Liver (tissue), 9 donors: ENCODE results near the gene TRIM26. TPM values are rescaled to one million over a fixed set of nuclear protein-coding genes. Genes with fewer than 3 reads are reported as not detected.

Source experiments
- DNase-seq: peaks from one replicate; pipeline ENCODE4 v3.0.0-alpha.2; 2017; ENCODE audit warnings: low spot score
- H3K27ac ChIP-seq, 2 donors: one replicate each; pipeline ENCODE4 v1.7.0; 2013; ENCODE audit warnings: inconsistent platforms in 2 of 2, low read length in 2 of 2, control low read depth in 1 of 2, low read depth in 1 of 2, mild to moderate bottlenecking in 1 of 2
- H3K27me3 ChIP-seq, 4 donors: one replicate each; pipeline versions ENCODE4 v1.6.1 to v1.7.0; 2013; ENCODE audit warnings: low read length in 3 of 4, inconsistent platforms in 1 of 4, mild to moderate bottlenecking in 1 of 4, moderate library complexity in 1 of 4; ENCODE audit not compliant: control insufficient read depth in 4 of 4, insufficient read depth in 4 of 4
- H3K36me3 ChIP-seq, 4 donors: one replicate each; pipeline versions ENCODE4 v1.6.1 to v1.7.0; 2013; ENCODE audit warnings: low read length in 3 of 4, mild to moderate bottlenecking in 3 of 4, low read depth in 1 of 4, moderate library complexity in 1 of 4; ENCODE audit not compliant: control insufficient read depth in 4 of 4, insufficient read depth in 3 of 4
- H3K4me1 ChIP-seq, 4 donors: one replicate each; pipeline versions ENCODE4 v1.6.1 to v1.7.0; 2013; ENCODE audit warnings: low read length in 3 of 4, mild to moderate bottlenecking in 3 of 4, moderate library complexity in 1 of 4; ENCODE audit not compliant: control insufficient read depth in 4 of 4, insufficient read depth in 4 of 4
- H3K4me3 ChIP-seq, 3 donors: one replicate each; pipeline versions ENCODE4 v1.6.1 to v1.7.0; 2013; ENCODE audit warnings: low read length in 3 of 3, control low read depth in 1 of 3, low read depth in 1 of 3, mild to moderate bottlenecking in 1 of 3
- H3K9ac ChIP-seq, 2 donors: one replicate each; pipeline ENCODE4 v1.7.0; 2013; ENCODE audit warnings: low read length in 2 of 2, mild to moderate bottlenecking in 2 of 2, moderate library complexity in 2 of 2, control low read depth in 1 of 2, low read depth in 1 of 2
- H3K9me3 ChIP-seq, 4 donors: one replicate each; pipeline versions ENCODE4 v1.6.1 to v1.7.0; 2013; ENCODE audit warnings: low read length in 3 of 4; ENCODE audit not compliant: control insufficient read depth in 4 of 4
- JUND ChIP-seq, 2 donors: IDR thresholded peaks; 2 replicates each; pipeline ENCODE4 v1.6.1; 2016; ENCODE audit warnings: antibody characterized with exemption in 2 of 2
- MAX ChIP-seq: IDR thresholded peaks from 2 replicates; pipeline ENCODE4 v1.6.1; 2016; ENCODE audit warnings: antibody characterized with exemption
- RAD21 ChIP-seq, 2 donors: IDR thresholded peaks; 2 replicates each; pipeline ENCODE4 v1.6.1; 2016; ENCODE audit warnings: antibody characterized with exemption in 2 of 2, mild to moderate bottlenecking in 2 of 2
- RXRA ChIP-seq, 2 donors: IDR thresholded peaks; 2 replicates each; pipeline ENCODE4 v1.6.1; 2017 to 2018; ENCODE audit warnings: antibody characterized with exemption in 2 of 2, mild to moderate bottlenecking in 1 of 2
- WGBS: extraction: QIAGEN DNeasy Blood & Tissue Kit; methylation state at CpG from one replicate; pipeline ENCODE4 v1.1.7; 2013; 5-methylcytosine and 5-hydroxymethylcytosine counted together
- polyA plus RNA-seq, 2 donors: library from polyadenylated mRNA; stranded (reverse) in 1 of 2; unstranded in 1 of 2; fragments of 200-250 nt in 1 of 2; fragments of >200 nt in 1 of 2; fragmentation: Nextera tagmentation in 1 of 2; extraction: Ambion mirVana in 1 of 2; gene quantifications; one replicate each; pipeline versions ENCODE4 v1.2.1 to v1.2.3, GENCODE V29; 2013 to 2015
- total RNA-seq, 2 donors: library from RNA; depleted of rRNA; stranded (reverse); fragments of >200 nt; gene quantifications; one replicate each; pipeline ENCODE4 v1.2.3, GENCODE V29; 2014
- TF ChIP-seq, protein P1 (sequence below): IDR thresholded peaks from 2 replicates; pipeline ENCODE4 v1.6.1; 2016; ENCODE audit warnings: antibody characterized with exemption
- TF ChIP-seq, protein P2 (sequence below): fragments of 150-350 bp; IDR thresholded peaks from 2 replicates; pipeline ENCODE4 v1.5.1; 2017; ENCODE audit warnings: improper control_type of control experiment, low read depth, low read length; ENCODE audit not compliant: missing input control
- TF ChIP-seq, protein P3 (sequence below): IDR thresholded peaks from 2 replicates; pipeline ENCODE4 v1.6.1; 2016; ENCODE audit warnings: antibody characterized with exemption, mild to moderate bottlenecking
- TF ChIP-seq, protein P4 (sequence below): IDR thresholded peaks from 2 replicates; pipeline ENCODE4 v1.6.1; 2016; ENCODE audit warnings: antibody characterized with exemption
- donor health status: healthy.
- donor health status: healthy.
- donor health status: healthy.
- donor health status: healthy.
- donor health status: healthy.

The TRIM26 gene
- total and polyA plus RNA-seq, 4 donors: 14.9 to 50.1 (median 23.9) TPM

DNA sequence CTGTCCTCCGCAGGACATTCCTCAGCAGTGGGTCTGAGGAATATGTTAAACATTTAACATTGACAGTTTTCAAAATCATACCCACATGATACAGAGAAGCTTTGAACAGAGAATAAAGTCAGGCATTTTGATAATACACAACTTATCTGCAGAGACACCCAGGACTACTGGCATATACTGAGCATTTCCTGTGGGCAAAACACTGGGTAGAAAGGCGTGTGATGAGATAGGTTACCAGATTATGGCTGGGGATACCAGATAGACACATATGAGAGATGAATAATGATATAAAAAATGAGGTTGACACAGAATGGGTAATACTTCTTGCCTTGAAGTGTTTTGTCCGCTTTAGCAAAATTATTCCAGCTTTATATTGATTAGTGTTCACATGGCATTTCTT lies 31.4 kb upstream of the TRIM26 start:
- no peaks in the 10 kb centered on the region for H3K36me3 ChIP-seq
- DNase-seq: no peak
- no peaks in the 10 kb centered on the region for H3K27me3 ChIP-seq
- TF ChIP-seq JUND (IDR thresholded peaks at IDR 0.05) (no peak), RXRA (IDR thresholded peaks at IDR 0.05) (no peak), MAX (no peak)
- TF ChIP-seq, protein P1, sequence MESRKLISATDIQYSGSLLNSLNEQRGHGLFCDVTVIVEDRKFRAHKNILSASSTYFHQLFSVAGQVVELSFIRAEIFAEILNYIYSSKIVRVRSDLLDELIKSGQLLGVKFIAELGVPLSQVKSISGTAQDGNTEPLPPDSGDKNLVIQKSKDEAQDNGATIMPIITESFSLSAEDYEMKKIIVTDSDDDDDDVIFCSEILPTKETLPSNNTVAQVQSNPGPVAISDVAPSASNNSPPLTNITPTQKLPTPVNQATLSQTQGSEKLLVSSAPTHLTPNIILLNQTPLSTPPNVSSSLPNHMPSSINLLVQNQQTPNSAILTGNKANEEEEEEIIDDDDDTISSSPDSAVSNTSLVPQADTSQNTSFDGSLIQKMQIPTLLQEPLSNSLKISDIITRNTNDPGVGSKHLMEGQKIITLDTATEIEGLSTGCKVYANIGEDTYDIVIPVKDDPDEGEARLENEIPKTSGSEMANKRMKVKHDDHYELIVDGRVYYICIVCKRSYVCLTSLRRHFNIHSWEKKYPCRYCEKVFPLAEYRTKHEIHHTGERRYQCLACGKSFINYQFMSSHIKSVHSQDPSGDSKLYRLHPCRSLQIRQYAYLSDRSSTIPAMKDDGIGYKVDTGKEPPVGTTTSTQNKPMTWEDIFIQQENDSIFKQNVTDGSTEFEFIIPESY: no peak
- TF ChIP-seq, protein P2, sequence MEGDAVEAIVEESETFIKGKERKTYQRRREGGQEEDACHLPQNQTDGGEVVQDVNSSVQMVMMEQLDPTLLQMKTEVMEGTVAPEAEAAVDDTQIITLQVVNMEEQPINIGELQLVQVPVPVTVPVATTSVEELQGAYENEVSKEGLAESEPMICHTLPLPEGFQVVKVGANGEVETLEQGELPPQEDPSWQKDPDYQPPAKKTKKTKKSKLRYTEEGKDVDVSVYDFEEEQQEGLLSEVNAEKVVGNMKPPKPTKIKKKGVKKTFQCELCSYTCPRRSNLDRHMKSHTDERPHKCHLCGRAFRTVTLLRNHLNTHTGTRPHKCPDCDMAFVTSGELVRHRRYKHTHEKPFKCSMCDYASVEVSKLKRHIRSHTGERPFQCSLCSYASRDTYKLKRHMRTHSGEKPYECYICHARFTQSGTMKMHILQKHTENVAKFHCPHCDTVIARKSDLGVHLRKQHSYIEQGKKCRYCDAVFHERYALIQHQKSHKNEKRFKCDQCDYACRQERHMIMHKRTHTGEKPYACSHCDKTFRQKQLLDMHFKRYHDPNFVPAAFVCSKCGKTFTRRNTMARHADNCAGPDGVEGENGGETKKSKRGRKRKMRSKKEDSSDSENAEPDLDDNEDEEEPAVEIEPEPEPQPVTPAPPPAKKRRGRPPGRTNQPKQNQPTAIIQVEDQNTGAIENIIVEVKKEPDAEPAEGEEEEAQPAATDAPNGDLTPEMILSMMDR: no peak
- TF ChIP-seq, protein P3, sequence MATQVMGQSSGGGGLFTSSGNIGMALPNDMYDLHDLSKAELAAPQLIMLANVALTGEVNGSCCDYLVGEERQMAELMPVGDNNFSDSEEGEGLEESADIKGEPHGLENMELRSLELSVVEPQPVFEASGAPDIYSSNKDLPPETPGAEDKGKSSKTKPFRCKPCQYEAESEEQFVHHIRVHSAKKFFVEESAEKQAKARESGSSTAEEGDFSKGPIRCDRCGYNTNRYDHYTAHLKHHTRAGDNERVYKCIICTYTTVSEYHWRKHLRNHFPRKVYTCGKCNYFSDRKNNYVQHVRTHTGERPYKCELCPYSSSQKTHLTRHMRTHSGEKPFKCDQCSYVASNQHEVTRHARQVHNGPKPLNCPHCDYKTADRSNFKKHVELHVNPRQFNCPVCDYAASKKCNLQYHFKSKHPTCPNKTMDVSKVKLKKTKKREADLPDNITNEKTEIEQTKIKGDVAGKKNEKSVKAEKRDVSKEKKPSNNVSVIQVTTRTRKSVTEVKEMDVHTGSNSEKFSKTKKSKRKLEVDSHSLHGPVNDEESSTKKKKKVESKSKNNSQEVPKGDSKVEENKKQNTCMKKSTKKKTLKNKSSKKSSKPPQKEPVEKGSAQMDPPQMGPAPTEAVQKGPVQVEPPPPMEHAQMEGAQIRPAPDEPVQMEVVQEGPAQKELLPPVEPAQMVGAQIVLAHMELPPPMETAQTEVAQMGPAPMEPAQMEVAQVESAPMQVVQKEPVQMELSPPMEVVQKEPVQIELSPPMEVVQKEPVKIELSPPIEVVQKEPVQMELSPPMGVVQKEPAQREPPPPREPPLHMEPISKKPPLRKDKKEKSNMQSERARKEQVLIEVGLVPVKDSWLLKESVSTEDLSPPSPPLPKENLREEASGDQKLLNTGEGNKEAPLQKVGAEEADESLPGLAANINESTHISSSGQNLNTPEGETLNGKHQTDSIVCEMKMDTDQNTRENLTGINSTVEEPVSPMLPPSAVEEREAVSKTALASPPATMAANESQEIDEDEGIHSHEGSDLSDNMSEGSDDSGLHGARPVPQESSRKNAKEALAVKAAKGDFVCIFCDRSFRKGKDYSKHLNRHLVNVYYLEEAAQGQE: no peak
- no peak overlapping the region for H3K9ac ChIP-seq
- H3K4me3 ChIP-seq: no peak overlapping the region
- WGBS: 88% methylated on average over 3 of the region's 3 CpGs
- no peaks in the 10 kb centered on the region for H3K9me3 ChIP-seq
- H3K4me1 ChIP-seq: no peaks in the 10 kb centered on the region
- no peak overlapping the region for H3K27ac ChIP-seq

DNA sequence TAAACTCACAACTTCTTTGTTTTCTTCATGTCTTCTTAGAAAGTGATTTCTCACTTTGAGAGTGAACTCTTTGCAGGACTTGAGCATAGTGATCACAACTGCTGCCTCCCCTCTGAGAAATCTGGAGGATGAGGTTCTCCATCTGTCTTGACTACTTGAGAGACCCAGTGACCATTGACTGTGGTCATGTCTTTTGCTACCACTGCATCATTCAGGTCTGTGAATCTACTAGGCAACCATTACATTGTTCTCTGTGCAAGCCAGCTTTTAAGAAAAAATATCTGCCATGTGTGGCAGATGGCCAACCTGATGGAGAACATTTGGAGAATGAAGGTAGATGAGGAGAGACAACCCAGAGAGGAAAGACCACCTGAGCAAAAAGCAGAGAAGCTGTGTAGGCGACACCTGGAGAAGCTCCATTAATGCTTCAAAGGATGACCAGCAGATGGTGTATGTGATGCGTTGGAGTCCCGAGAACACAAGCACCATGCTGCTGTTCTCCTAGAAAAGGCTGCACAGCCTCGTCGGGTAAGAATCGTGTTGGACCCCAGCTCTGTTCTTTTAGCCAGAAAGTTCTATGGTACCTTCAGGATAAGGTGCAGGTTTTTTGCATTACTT lies 25.1 kb upstream of the TRIM26 start:
- 34% methylated on average over 6 of the region's 6 CpGs for WGBS

More for the DNA sequence above, 25.1 kb upstream of the TRIM26 start:
- Histone ChIP-seq H3K27ac (no peak overlapping the region), H3K9me3 (no peaks in the 10 kb centered on the region), H3K27me3 (no peaks in the 10 kb centered on the region), H3K36me3 (no peaks in the 10 kb centered on the region), H3K4me3 (no peak overlapping the region), H3K9ac (no peak overlapping the region), H3K4me1 (no peaks in the 10 kb centered on the region)
- no peak for DNase-seq
- TF ChIP-seq, protein P2: peak; percentile 30
- TF ChIP-seq RAD21 (IDR thresholded peaks at IDR 0.05): peak; percentile 67 to 80
- TF ChIP-seq, protein P3: no peak
- no peak for TF ChIP-seq MAX
- TF ChIP-seq, protein P4, sequence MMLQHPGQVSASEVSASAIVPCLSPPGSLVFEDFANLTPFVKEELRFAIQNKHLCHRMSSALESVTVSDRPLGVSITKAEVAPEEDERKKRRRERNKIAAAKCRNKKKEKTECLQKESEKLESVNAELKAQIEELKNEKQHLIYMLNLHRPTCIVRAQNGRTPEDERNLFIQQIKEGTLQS: no peak
